Esophagus squamous epithelium (tissue), 5 donors: ENCODE measurements around the gene INHBC. TPM values are rescaled to one million over a fixed set of nuclear protein-coding genes. Genes with fewer than 3 reads are reported as not detected.

Source experiments
- DNase-seq: peaks from one replicate; lab custom pipeline; 2025; lab: John Stamatoyannopoulos, UW
- H3K27ac ChIP-seq, 4 donors: fragments of 200-600 bp; sonication (generic); one replicate each; pipeline ENCODE4 v1.5.1; 2016 to 2019; ENCODE audit warnings: mild to moderate bottlenecking in 1 of 4
- H3K27me3 ChIP-seq, 4 donors: fragments of 200-600 bp; sonication (generic); 1 replicate in 3 of 4; 2 replicates in 1 of 4; pipeline versions ENCODE4 v1.5.1 to v1.6.0; 2017 to 2021; ENCODE audit warnings: antibody characterized with exemption in 1 of 4
- H3K36me3 ChIP-seq, 3 donors: fragments of 200-600 bp; sonication (generic); one replicate each; pipeline ENCODE4 v1.5.1; 2016 to 2019
- H3K4me1 ChIP-seq, 3 donors: fragments of 200-600 bp; sonication (generic); one replicate each; pipeline ENCODE4 v1.5.1; 2017 to 2019
- H3K4me3 ChIP-seq, 4 donors: fragments of 200-600 bp; sonication (generic); 1 replicate in 3 of 4; 2 replicates in 1 of 4; pipeline ENCODE4 v1.5.1; 2016 to 2019; ENCODE audit warnings: mild to moderate bottlenecking in 2 of 4, moderate library complexity in 1 of 4
- H3K9me3 ChIP-seq, 3 donors: fragments of 200-600 bp; sonication (generic); one replicate each; pipeline ENCODE4 v1.5.1; 2016 to 2019
- POLR2A ChIP-seq, 4 donors: fragments of 450-650 bp; IDR thresholded peaks; one replicate each; pipeline ENCODE4 v1.6.1; 2017; ENCODE audit warnings: antibody characterized with exemption in 4 of 4, mild to moderate bottlenecking in 4 of 4, moderate library complexity in 3 of 4
- WGBS, 2 donors: methylation state at CpG; one replicate each; pipeline ENCODE4 v1.1.5; 2018; 5-methylcytosine and 5-hydroxymethylcytosine counted together
- intact Hi-C: fragments of 100-400 bp; cut with DNase I; formaldehyde crosslinking; loops from one replicate; pipeline ENCODE4 v1.15.0; 2022
- total RNA-seq, 4 donors: library from RNA; depleted of rRNA; stranded (reverse); fragments of >200 nt; gene quantifications; one replicate each; pipeline ENCODE4 v1.1.0, GENCODE V29; 2016
- TF ChIP-seq, protein P1 (sequence below), 6 experiments: fragments of 450-650 bp in 4 of 6; fragments of 200-600 bp in 2 of 6; sonication (generic) in 2 of 6; IDR thresholded peaks; one replicate each; pipeline ENCODE4 v1.5.1; 2016 to 2019; ENCODE audit warnings: antibody characterized with exemption in 6 of 6, mild to moderate bottlenecking in 4 of 6, moderate library complexity in 4 of 6
- donor health status: DM: yes; HTN: yes; CAD: no.

Gene INHBC
- total RNA-seq, 4 donors from 2014 or later: not detected

GRCh38 chr12:57471661-57472060 is 37.1 kb downstream of the INHBC start:
- 94 to 100% methylated on average over 3 of the region's 3 CpGs for WGBS, 2 donors
- Histone ChIP-seq H3K4me3 (no peak overlapping the region), H3K36me3 (no peaks in the 10 kb centered on the region), H3K4me1 (peaks cover 16 to 20% (median 18%) of the 10 kb centered on the region in 3 donors), H3K27ac (no peak overlapping the region), H3K27me3 (peaks cover 8 to 98% (median 18%) of the 10 kb centered on the region in 4 donors), H3K9me3 (no peaks in the 10 kb centered on the region)
- intact Hi-C loops: no loop called here
- TF ChIP-seq POLR2A (IDR thresholded peaks at IDR 0.05): no peak
- TF ChIP-seq, protein P1, sequence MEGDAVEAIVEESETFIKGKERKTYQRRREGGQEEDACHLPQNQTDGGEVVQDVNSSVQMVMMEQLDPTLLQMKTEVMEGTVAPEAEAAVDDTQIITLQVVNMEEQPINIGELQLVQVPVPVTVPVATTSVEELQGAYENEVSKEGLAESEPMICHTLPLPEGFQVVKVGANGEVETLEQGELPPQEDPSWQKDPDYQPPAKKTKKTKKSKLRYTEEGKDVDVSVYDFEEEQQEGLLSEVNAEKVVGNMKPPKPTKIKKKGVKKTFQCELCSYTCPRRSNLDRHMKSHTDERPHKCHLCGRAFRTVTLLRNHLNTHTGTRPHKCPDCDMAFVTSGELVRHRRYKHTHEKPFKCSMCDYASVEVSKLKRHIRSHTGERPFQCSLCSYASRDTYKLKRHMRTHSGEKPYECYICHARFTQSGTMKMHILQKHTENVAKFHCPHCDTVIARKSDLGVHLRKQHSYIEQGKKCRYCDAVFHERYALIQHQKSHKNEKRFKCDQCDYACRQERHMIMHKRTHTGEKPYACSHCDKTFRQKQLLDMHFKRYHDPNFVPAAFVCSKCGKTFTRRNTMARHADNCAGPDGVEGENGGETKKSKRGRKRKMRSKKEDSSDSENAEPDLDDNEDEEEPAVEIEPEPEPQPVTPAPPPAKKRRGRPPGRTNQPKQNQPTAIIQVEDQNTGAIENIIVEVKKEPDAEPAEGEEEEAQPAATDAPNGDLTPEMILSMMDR (IDR thresholded peaks at IDR 0.05): no peak
- DNase-seq: no peak

- H3K9me3 ChIP-seq: no peaks in the 10 kb centered on the region
- intact Hi-C loops: no loop called here
- DNase-seq: no peak
- no peaks in the 10 kb centered on the region for H3K36me3 ChIP-seq
- peaks cover 16 to 20% (median 18%) of the 10 kb centered on the region in 3 donors for H3K4me1 ChIP-seq
- H3K27me3 ChIP-seq: peaks cover 8 to 98% (median 18%) of the 10 kb centered on the region in 4 donors
- TF ChIP-seq, protein P1 (IDR thresholded peaks at IDR 0.05): no peak
- no peak for TF ChIP-seq POLR2A (IDR thresholded peaks at IDR 0.05)
- H3K4me3 ChIP-seq: no peak overlapping the region
- 97 to 100% methylated on average over 2 to 3 of the region's 3 CpGs for WGBS, 2 donors
- H3K27ac ChIP-seq: no peak overlapping the region
Observed at GRCh38 chr12:57472391-57472790, 37.8 kb downstream of the INHBC start.

- no peak for DNase-seq
- Histone ChIP-seq H3K9me3 (no peaks in the 10 kb centered on the region), H3K4me1 (peaks cover 16 to 22% (median 18%) of the 10 kb centered on the region in 3 donors), H3K27me3 (peaks cover 8 to 99% (median 18%) of the 10 kb centered on the region in 4 donors), H3K4me3 (no peak overlapping the region), H3K36me3 (no peaks in the 10 kb centered on the region), H3K27ac (no peak overlapping the region)
- TF ChIP-seq, protein P1 (IDR thresholded peaks at IDR 0.05): no peak
- 49% methylated on average over 3 of the region's 3 CpGs for WGBS, 2 donors
- intact Hi-C loops: no loop called here
Observed at GRCh38 chr12:57473392-57473791, 38.8 kb downstream of the INHBC start.

GRCh38 chr12:57473886-57474285 is 39.3 kb downstream of the INHBC start:
- Histone ChIP-seq H3K27me3 (peaks cover 8 to 98% (median 18%) of the 10 kb centered on the region in 4 donors), H3K9me3 (no peaks in the 10 kb centered on the region), H3K4me3 (no peak overlapping the region), H3K4me1 (peaks cover 16 to 27% (median 18%) of the 10 kb centered on the region in 3 donors), H3K36me3 (no peaks in the 10 kb centered on the region), H3K27ac (no peak overlapping the region)
- intact Hi-C loops: no loop called here
- no peak for TF ChIP-seq POLR2A (IDR thresholded peaks at IDR 0.05)
- TF ChIP-seq, protein P1 (IDR thresholded peaks at IDR 0.05): no peak
- no peak for DNase-seq
- 75 to 83% methylated on average over 1 to 5 of the region's 5 CpGs for WGBS, 2 donors

- Histone ChIP-seq H3K4me1 (peaks cover 16 to 28% (median 18%) of the 10 kb centered on the region in 3 donors), H3K4me3 (no peak overlapping the region), H3K27me3 (peaks cover 8 to 97% (median 18%) of the 10 kb centered on the region in 4 donors), H3K27ac (no peak overlapping the region), H3K36me3 (no peaks in the 10 kb centered on the region), H3K9me3 (no peaks in the 10 kb centered on the region)
- TF ChIP-seq, protein P1 (IDR thresholded peaks at IDR 0.05): no peak
- no peak for TF ChIP-seq POLR2A (IDR thresholded peaks at IDR 0.05)
- intact Hi-C loops: no loop called here
- WGBS, 2 donors: 75 to 88% methylated on average over 8 of the region's 8 CpGs
- DNase-seq: no peak
Observed at GRCh38 chr12:57474430-57474829, 39.8 kb downstream of the INHBC start.
